ENCODE results near the gene CPEB2.

The CPEB2 gene

GRCh38 chr4:14967982-14968381 lies 34.3 kb upstream of the CPEB2 start:
- no peak overlapping the region for H3K4me3 ChIP-seq (ENCODE audit: low read length in 2 of 2)
- H3K4me2 ChIP-seq (ENCODE audit: insufficient read depth, low read length, poor library complexity, severe bottlenecking), result no peak overlapping the region
- no peaks in the 10 kb centered on the region for H3K9me3 ChIP-seq (replicated peaks in 1 of 2; ENCODE audit: control insufficient read depth in 2 of 2, insufficient read depth in 1 of 2, low read depth in 1 of 2, low read length in 2 of 2)
- no peak overlapping the region for H4K8ac ChIP-seq (ENCODE audit: low read depth, low read length)
- no peak overlapping the region for H2BK5ac ChIP-seq (ENCODE audit: low read length)
- no peaks in the 10 kb centered on the region for H3K4me1 ChIP-seq (ENCODE audit: control insufficient read depth in 2 of 2, insufficient read depth in 1 of 2, low read depth in 1 of 2, low read length in 2 of 2)
- peaks cover 0 to 1% of the 10 kb centered on the region in 2 donors for H3K36me3 ChIP-seq (replicated peaks in 1 of 2; ENCODE audit: control insufficient read depth in 2 of 2, insufficient read depth in 2 of 2, low read length in 2 of 2)
- H3K79me1 ChIP-seq (ENCODE audit: low read depth, low read length), result no peaks in the 10 kb centered on the region
- H2AK5ac ChIP-seq (ENCODE audit: low read depth, low read length), result no peak overlapping the region
- no peak overlapping the region for H2AFZ ChIP-seq (ENCODE audit: low read length)
- H3K18ac ChIP-seq (ENCODE audit: low read length), result no peak overlapping the region
- no peak overlapping the region for H4K91ac ChIP-seq (ENCODE audit: low read depth, low read length, poor library complexity)
- H3K23ac ChIP-seq (ENCODE audit: low read depth, low read length, poor library complexity), result no peak overlapping the region
- WGBS, 2 donors (ENCODE audit: extremely low coverage in 2 of 2, insufficient read length in 2 of 2, insufficient replicate concordance in 1 of 2), result no CpG with 5 or more reads among the region's 3 CpGs
- H3K9ac ChIP-seq (ENCODE audit: low read depth, low read length, poor library complexity), result no peak overlapping the region
- no peak for DNase-seq (ENCODE audit: low spot score)
- no peak overlapping the region for H2BK120ac ChIP-seq (ENCODE audit: low read depth, low read length)
- no peak overlapping the region for H3K14ac ChIP-seq (ENCODE audit: low read length)
- H3K27me3 ChIP-seq (ENCODE audit: control insufficient read depth in 3 of 3, insufficient read depth in 3 of 3, low read depth in 1 of 3, low read length in 3 of 3), result no peaks in the 10 kb centered on the region
- H3K27ac ChIP-seq (replicated peaks; ENCODE audit: low read length), result no peak overlapping the region
- no peak overlapping the region for H2BK15ac ChIP-seq (ENCODE audit: low read length)
- H3K4ac ChIP-seq (ENCODE audit: low read length), result no peak overlapping the region
- no peak overlapping the region for H2BK12ac ChIP-seq (ENCODE audit: low read length)

- no peak overlapping the region for H3K4ac ChIP-seq (ENCODE audit: low read length)
- no peak overlapping the region for H3K23ac ChIP-seq (ENCODE audit: low read depth, low read length, poor library complexity)
- no peak overlapping the region for H2AK5ac ChIP-seq (ENCODE audit: low read depth, low read length)
- H3K4me2 ChIP-seq (ENCODE audit: insufficient read depth, low read length, poor library complexity, severe bottlenecking), result no peak overlapping the region
- no peak overlapping the region for H2BK12ac ChIP-seq (ENCODE audit: low read length)
- H4K8ac ChIP-seq (ENCODE audit: low read depth, low read length), result no peak overlapping the region
- DNase-seq (ENCODE audit: low spot score), result no peak
- no peaks in the 10 kb centered on the region for H3K27me3 ChIP-seq (ENCODE audit: control insufficient read depth in 3 of 3, insufficient read depth in 3 of 3, low read depth in 1 of 3, low read length in 3 of 3)
- H3K14ac ChIP-seq (ENCODE audit: low read length), result no peak overlapping the region
- no peak overlapping the region for H2BK120ac ChIP-seq (ENCODE audit: low read depth, low read length)
- H2AFZ ChIP-seq (ENCODE audit: low read length), result no peak overlapping the region
- no peaks in the 10 kb centered on the region for H3K9me3 ChIP-seq (replicated peaks in 1 of 2; ENCODE audit: control insufficient read depth in 2 of 2, insufficient read depth in 1 of 2, low read depth in 1 of 2, low read length in 2 of 2)
- H2BK15ac ChIP-seq (ENCODE audit: low read length), result no peak overlapping the region
- H3K36me3 ChIP-seq (replicated peaks in 1 of 2; ENCODE audit: control insufficient read depth in 2 of 2, insufficient read depth in 2 of 2, low read length in 2 of 2), result no peaks in the 10 kb centered on the region
- H3K27ac ChIP-seq (replicated peaks; ENCODE audit: low read length), result no peak overlapping the region
- no peak overlapping the region for H3K9ac ChIP-seq (ENCODE audit: low read depth, low read length, poor library complexity)
- no peak overlapping the region for H3K4me3 ChIP-seq (ENCODE audit: low read length in 2 of 2)
- H3K4me1 ChIP-seq (ENCODE audit: control insufficient read depth in 2 of 2, insufficient read depth in 1 of 2, low read depth in 1 of 2, low read length in 2 of 2), result no peaks in the 10 kb centered on the region
- no peaks in the 10 kb centered on the region for H3K79me1 ChIP-seq (ENCODE audit: low read depth, low read length)
- H4K91ac ChIP-seq (ENCODE audit: low read depth, low read length, poor library complexity), result no peak overlapping the region
- no peak overlapping the region for H3K18ac ChIP-seq (ENCODE audit: low read length)
- no peak overlapping the region for H2BK5ac ChIP-seq (ENCODE audit: low read length)
These were observed 24.5 kb upstream of the CPEB2 start for GRCh38 chr4:14977830-14978229.

GRCh38 chr4:14984448-14984847 lies 17.8 kb upstream of the CPEB2 start:
- H2BK120ac ChIP-seq (ENCODE audit: low read depth, low read length), result no peak overlapping the region
- no peak overlapping the region for H3K9ac ChIP-seq (ENCODE audit: low read depth, low read length, poor library complexity)
- H3K4me2 ChIP-seq (ENCODE audit: insufficient read depth, low read length, poor library complexity, severe bottlenecking), result no peak overlapping the region
- no peaks in the 10 kb centered on the region for H3K9me3 ChIP-seq (replicated peaks in 1 of 2; ENCODE audit: control insufficient read depth in 2 of 2, insufficient read depth in 1 of 2, low read depth in 1 of 2, low read length in 2 of 2)
- no peak overlapping the region for H3K18ac ChIP-seq (ENCODE audit: low read length)
- H3K36me3 ChIP-seq (replicated peaks in 1 of 2; ENCODE audit: control insufficient read depth in 2 of 2, insufficient read depth in 2 of 2, low read length in 2 of 2), result no peaks in the 10 kb centered on the region
- no peak overlapping the region for H3K23ac ChIP-seq (ENCODE audit: low read depth, low read length, poor library complexity)
- no peak overlapping the region for H3K27ac ChIP-seq (replicated peaks; ENCODE audit: low read length)
- no peak overlapping the region for H3K4ac ChIP-seq (ENCODE audit: low read length)
- DNase-seq (ENCODE audit: low spot score), result no peak
- H2BK5ac ChIP-seq (ENCODE audit: low read length), result no peak overlapping the region
- H3K4me1 ChIP-seq (ENCODE audit: control insufficient read depth in 2 of 2, insufficient read depth in 1 of 2, low read depth in 1 of 2, low read length in 2 of 2), result no peaks in the 10 kb centered on the region
- H4K91ac ChIP-seq (ENCODE audit: low read depth, low read length, poor library complexity), result no peak overlapping the region
- no peak overlapping the region for H2AK5ac ChIP-seq (ENCODE audit: low read depth, low read length)
- no peak overlapping the region for H4K8ac ChIP-seq (ENCODE audit: low read depth, low read length)
- H3K4me3 ChIP-seq (ENCODE audit: low read length in 2 of 2), result no peak overlapping the region
- no peak overlapping the region for H2BK12ac ChIP-seq (ENCODE audit: low read length)
- H2BK15ac ChIP-seq (ENCODE audit: low read length), result no peak overlapping the region
- H2AFZ ChIP-seq (ENCODE audit: low read length), result no peak overlapping the region
- no peaks in the 10 kb centered on the region for H3K27me3 ChIP-seq (ENCODE audit: control insufficient read depth in 3 of 3, insufficient read depth in 3 of 3, low read depth in 1 of 3, low read length in 3 of 3)
- H3K79me1 ChIP-seq (ENCODE audit: low read depth, low read length), result no peaks in the 10 kb centered on the region
- no CpG with 5 or more reads among the region's 1 CpG for WGBS, 2 donors (ENCODE audit: extremely low coverage in 2 of 2, insufficient read length in 2 of 2, insufficient replicate concordance in 1 of 2)
- no peak overlapping the region for H3K14ac ChIP-seq (ENCODE audit: low read length)

- H3K79me1 ChIP-seq (ENCODE audit: low read depth, low read length), result no peaks in the 10 kb centered on the region
- H3K14ac ChIP-seq (ENCODE audit: low read length), result no peak overlapping the region
- H3K18ac ChIP-seq (ENCODE audit: low read length), result no peak overlapping the region
- H2AK5ac ChIP-seq (ENCODE audit: low read depth, low read length), result no peak overlapping the region
- H3K9ac ChIP-seq (ENCODE audit: low read depth, low read length, poor library complexity), result no peak overlapping the region
- no CpG with 5 or more reads among the region's 1 CpG for WGBS, 2 donors (ENCODE audit: extremely low coverage in 2 of 2, insufficient read length in 2 of 2, insufficient replicate concordance in 1 of 2)
- H3K23ac ChIP-seq (ENCODE audit: low read depth, low read length, poor library complexity), result no peak overlapping the region
- H4K91ac ChIP-seq (ENCODE audit: low read depth, low read length, poor library complexity), result no peak overlapping the region
- no peak overlapping the region for H3K4ac ChIP-seq (ENCODE audit: low read length)
- no peak overlapping the region for H3K27ac ChIP-seq (replicated peaks; ENCODE audit: low read length)
- no peaks in the 10 kb centered on the region for H3K36me3 ChIP-seq (replicated peaks in 1 of 2; ENCODE audit: control insufficient read depth in 2 of 2, insufficient read depth in 2 of 2, low read length in 2 of 2)
- DNase-seq (ENCODE audit: low spot score), result no peak
- H2BK15ac ChIP-seq (ENCODE audit: low read length), result no peak overlapping the region
- no peak overlapping the region for H3K4me3 ChIP-seq (ENCODE audit: low read length in 2 of 2)
- no peak overlapping the region for H2BK12ac ChIP-seq (ENCODE audit: low read length)
- H2BK5ac ChIP-seq (ENCODE audit: low read length), result no peak overlapping the region
- no peaks in the 10 kb centered on the region for H3K27me3 ChIP-seq (ENCODE audit: control insufficient read depth in 3 of 3, insufficient read depth in 3 of 3, low read depth in 1 of 3, low read length in 3 of 3)
- no peaks in the 10 kb centered on the region for H3K9me3 ChIP-seq (replicated peaks in 1 of 2; ENCODE audit: control insufficient read depth in 2 of 2, insufficient read depth in 1 of 2, low read depth in 1 of 2, low read length in 2 of 2)
- H4K8ac ChIP-seq (ENCODE audit: low read depth, low read length), result no peak overlapping the region
- H3K4me2 ChIP-seq (ENCODE audit: insufficient read depth, low read length, poor library complexity, severe bottlenecking), result no peak overlapping the region
- no peaks in the 10 kb centered on the region for H3K4me1 ChIP-seq (ENCODE audit: control insufficient read depth in 2 of 2, insufficient read depth in 1 of 2, low read depth in 1 of 2, low read length in 2 of 2)
- H2BK120ac ChIP-seq (ENCODE audit: low read depth, low read length), result no peak overlapping the region
- H2AFZ ChIP-seq (ENCODE audit: low read length), result no peak overlapping the region
These were observed 17.1 kb upstream of the CPEB2 start for GRCh38 chr4:14985161-14985560.
